ENCODE measurements around the gene PTCD3. TPM values are rescaled to one million over a fixed set of nuclear protein-coding genes. Genes with fewer than 3 reads are reported as not detected.

Gene PTCD3
- total RNA-seq, 1 donor from 2014 or later: 90.7 TPM

GRCh38 chr2:86138736-86139625, 32.9 kb downstream of the PTCD3 start:
- ATAC-seq (no peak), DNase-seq (ENCODE audit: low spot score) (no peak)
- intact Hi-C loops (cut with DNase I): no loop called here

- no peak for ATAC-seq
- intact Hi-C loops (cut with DNase I): no loop called here
- no peak for DNase-seq (ENCODE audit: low spot score)
Measured at GRCh38 chr2:86139981-86140380, 33.9 kb downstream of the PTCD3 start.

GRCh38 chr2:86140969-86141392, 34.9 kb downstream of the PTCD3 start:
- ATAC-seq (peak; percentile 78), DNase-seq (ENCODE audit: low spot score) (no peak)
- intact Hi-C loops (cut with DNase I): no loop called here

GRCh38 chr2:86142436-86143257, 36.6 kb downstream of the PTCD3 start:
- DNase-seq (ENCODE audit: low spot score) (no peak), ATAC-seq (no peak)
- intact Hi-C loops (cut with DNase I): no loop called here

GRCh38 chr2:86143307-86143706, 37.3 kb downstream of the PTCD3 start:
- DNase-seq (ENCODE audit: low spot score) (no peak), ATAC-seq (no peak)
- intact Hi-C loops (cut with DNase I): no loop called here

GRCh38 chr2:86143926-86144685, 38.1 kb downstream of the PTCD3 start:
- DNase-seq (ENCODE audit: low spot score): no peak
- intact Hi-C loops (cut with DNase I): no loop called here
- ATAC-seq: no peak

GRCh38 chr2:86147793-86148192, 41.8 kb downstream of the PTCD3 start:
- intact Hi-C loops (cut with DNase I): no loop called here
- no peak for DNase-seq (ENCODE audit: low spot score)
- no peak for ATAC-seq

- ATAC-seq (no peak), DNase-seq (ENCODE audit: low spot score) (no peak)
- intact Hi-C loops (cut with DNase I): no loop called here
Measured at GRCh38 chr2:86150502-86150901, 44.5 kb downstream of the PTCD3 start.

- intact Hi-C loops (cut with DNase I): no loop called here
- DNase-seq (ENCODE audit: low spot score) (no peak), ATAC-seq (no peak)
Measured at GRCh38 chr2:86157009-86157556, 51.0 kb downstream of the PTCD3 start.

- DNase-seq (ENCODE audit: low spot score) (no peak), ATAC-seq (no peak)
- intact Hi-C loops (cut with DNase I): no loop called here
Measured at GRCh38 chr2:86158286-86158685, 52.3 kb downstream of the PTCD3 start.

GRCh38 chr2:86160156-86160952, 54.3 kb downstream of the PTCD3 start:
- ATAC-seq (no peak), DNase-seq (ENCODE audit: low spot score) (no peak)
- intact Hi-C loops (cut with DNase I): no loop called here

GRCh38 chr2:86170449-86170848, 64.4 kb downstream of the PTCD3 start:
- no peak for DNase-seq (ENCODE audit: low spot score)
- intact Hi-C loops (cut with DNase I): no loop called here
- no peak for ATAC-seq

GRCh38 chr2:86171295-86171694, 65.3 kb downstream of the PTCD3 start:
- DNase-seq (ENCODE audit: low spot score) (no peak), ATAC-seq (no peak)
- intact Hi-C loops (cut with DNase I): no loop called here

- no peak for ATAC-seq
- intact Hi-C loops (cut with DNase I): no loop called here
- DNase-seq (ENCODE audit: low spot score): no peak
Measured at GRCh38 chr2:86172610-86173009, 66.6 kb downstream of the PTCD3 start.

- intact Hi-C loops (cut with DNase I): no loop called here
- DNase-seq (ENCODE audit: low spot score) (no peak), ATAC-seq (no peak)
Measured at GRCh38 chr2:86174445-86174844, 68.4 kb downstream of the PTCD3 start.

- intact Hi-C loops (cut with DNase I): no loop called here
- DNase-seq (ENCODE audit: low spot score) (no peak), ATAC-seq (no peak)
Measured at GRCh38 chr2:86175828-86176227, 69.8 kb downstream of the PTCD3 start.

- no peak for ATAC-seq
- no peak for DNase-seq (ENCODE audit: low spot score)
- intact Hi-C loops (cut with DNase I): no loop called here
Measured at GRCh38 chr2:86176597-86176996, 70.6 kb downstream of the PTCD3 start.

- intact Hi-C loops (cut with DNase I): no loop called here
- ATAC-seq: no peak
- no peak for DNase-seq (ENCODE audit: low spot score)
Measured at GRCh38 chr2:86185517-86186212, 79.6 kb downstream of the PTCD3 start.

Measured in sciatic nerve (tissue), 2 donors.